GM19468 (cell line): Measurements from ENCODE around the gene POC5.

ENCODE experiments used
- ATAC-seq: cut with Tn5 transposase; IDR thresholded peaks from one replicate; pipeline ENCODE4 v1.9.1; 2021; ENCODE audit warnings: mild to moderate bottlenecking, moderate library complexity, moderate number of reproducible peaks; ENCODE audit not compliant: unreplicated experiment; ENCODE audit errors: extremely low read depth

Gene POC5

DNA sequence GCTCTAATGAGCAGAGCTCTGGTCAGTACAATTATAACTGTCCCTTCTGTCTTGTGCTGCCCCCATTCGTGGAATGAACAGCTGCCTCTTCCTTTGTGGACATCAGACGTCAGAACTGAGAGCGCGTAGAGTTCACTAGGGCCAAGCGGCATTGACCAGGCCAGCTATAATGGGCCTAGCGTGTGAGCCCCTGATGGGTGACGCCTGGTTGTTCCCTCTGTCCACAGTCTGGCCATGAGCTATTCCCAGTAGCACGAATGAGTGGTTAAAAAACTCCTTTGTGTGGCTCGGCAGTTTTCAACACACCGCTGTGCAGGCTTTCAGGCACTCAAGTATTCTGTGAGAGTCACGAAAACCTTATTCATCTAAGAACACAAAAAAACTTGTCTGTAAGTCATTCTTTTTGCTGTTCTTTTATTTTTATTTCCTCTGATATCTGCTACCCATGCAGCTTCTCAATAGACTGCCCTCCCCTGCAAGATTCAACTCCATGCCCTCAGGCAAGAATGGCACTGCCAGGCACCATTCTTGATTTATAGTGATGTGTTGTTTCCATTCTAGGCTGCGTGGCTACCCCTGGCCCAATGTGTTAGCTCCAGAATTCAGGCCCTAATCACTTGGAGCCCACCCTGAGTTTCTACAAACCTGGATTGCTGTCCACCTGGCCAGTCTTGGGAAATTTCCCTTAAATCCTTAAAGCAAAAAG, 53.5 kb downstream of the POC5 start:
- no peak for ATAC-seq

DNA sequence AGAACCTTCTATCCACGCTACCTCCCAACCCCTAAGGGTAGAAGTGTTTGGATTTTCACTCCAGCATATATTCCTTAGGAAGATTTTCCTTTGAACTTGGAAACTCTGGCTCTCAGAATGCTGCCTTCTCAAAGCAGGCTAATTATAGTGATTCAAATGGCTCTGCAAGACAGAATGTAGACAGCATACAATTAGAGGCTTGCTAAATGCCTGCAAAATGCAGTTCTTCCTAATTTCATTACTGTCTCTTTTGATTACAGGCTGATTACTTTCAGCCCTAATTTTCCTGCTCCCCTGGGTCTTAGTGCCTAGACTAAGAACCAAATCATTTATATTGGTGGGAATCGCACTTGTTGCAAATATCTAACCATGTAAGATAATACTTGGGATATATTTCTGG, 55.2 kb downstream of the POC5 start:
- ATAC-seq, result no peak

DNA sequence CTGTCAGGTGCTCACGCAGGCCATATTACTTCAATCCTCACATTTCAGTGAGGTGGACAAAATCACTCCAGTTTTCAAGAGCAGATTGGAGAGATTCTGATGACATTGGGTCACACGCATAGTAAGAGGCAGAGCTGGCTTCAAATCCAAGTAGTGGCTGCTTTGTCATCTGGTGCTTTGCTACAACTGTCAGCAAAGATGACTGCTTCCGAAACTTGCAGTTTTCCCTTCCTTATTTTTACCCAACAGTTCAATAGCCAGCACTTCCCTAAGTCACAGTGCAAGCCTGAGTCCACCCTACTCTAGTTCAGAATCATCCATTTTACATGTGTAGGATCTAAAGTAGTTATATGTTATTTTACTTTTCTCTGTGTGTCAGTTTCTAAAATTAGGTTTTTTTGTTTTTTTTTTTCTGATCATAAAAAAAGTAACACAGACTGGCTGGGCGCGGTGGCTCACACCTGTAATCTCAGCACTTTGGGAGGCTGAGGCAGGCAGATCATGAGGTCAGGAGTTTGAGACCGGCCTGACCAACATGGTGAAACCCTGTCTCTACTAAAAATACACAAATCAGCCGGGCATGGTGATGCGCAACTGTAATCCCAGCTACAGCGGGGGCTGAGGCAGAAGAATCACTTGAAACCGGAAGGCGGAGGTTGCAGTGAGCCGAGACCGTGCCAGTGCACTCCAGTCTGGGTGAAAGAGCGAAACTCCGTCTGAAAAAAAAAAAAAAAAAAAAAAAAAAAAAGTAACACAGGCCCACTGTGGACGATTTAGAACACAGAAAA, 56.4 kb downstream of the POC5 start:
- ATAC-seq, result no peak

DNA sequence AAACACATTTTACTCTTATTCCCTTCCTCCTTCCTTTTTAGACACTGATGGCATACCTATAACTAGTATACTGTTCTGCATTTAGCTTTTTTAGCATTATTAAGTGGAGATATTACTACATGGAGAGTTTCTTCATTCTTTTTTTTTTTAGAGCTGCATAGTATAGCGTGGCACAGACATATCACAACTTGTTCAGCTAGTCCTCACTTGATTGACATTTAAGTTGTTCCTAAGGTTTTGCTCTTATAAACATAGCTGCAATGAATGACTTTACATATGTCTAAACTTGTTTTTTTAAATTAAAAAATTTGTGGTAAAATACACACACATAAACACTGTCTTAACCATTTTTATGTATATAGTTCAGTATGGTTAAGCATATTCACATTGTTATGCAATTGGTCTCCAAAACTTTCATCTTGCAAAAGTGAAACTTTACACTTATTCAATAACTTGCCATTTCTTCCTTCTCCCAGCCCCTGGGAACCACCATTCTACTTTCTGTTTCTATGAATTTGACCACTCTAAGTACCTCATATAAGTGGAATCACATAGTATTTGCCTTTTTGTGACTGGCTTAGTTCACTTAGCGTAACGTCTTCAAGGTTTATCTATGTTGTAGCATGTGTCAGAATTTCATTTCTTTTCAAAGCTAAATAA, 57.3 kb downstream of the POC5 start:
- ATAC-seq, result no peak

DNA sequence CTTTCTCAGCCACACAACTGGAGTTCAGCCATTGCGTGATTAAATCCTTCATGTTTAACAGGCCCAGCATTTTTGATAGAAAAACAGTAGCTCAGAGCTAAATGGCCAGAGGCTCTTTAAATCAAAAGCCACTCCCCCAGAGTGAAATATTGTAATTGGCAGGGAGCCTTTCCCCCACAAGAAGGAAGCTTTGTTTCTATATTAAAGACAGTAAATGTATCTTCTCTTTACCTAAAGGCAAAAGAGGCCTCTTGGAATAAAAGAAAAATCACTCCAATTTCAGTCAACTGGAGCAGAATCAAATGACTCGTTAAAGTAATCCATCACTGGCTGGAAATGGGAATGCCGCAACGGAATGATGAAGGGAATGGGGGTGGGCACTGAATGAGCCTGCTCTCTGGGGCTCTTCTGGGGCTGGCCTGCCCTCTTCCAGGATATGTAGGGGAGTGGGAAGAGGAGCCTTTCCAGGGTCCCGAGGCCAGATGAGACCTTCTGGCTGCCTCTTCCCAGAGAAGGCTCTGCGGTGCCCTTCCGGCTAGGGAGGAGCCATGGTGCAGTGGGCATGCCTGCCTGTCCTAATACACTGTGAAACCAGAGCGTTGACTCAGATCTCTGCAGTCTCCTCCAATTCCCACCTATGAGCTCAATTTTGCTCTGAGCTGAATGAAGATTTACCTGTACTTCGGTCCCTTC, 60.8 kb downstream of the POC5 start:
- no peak for ATAC-seq

DNA sequence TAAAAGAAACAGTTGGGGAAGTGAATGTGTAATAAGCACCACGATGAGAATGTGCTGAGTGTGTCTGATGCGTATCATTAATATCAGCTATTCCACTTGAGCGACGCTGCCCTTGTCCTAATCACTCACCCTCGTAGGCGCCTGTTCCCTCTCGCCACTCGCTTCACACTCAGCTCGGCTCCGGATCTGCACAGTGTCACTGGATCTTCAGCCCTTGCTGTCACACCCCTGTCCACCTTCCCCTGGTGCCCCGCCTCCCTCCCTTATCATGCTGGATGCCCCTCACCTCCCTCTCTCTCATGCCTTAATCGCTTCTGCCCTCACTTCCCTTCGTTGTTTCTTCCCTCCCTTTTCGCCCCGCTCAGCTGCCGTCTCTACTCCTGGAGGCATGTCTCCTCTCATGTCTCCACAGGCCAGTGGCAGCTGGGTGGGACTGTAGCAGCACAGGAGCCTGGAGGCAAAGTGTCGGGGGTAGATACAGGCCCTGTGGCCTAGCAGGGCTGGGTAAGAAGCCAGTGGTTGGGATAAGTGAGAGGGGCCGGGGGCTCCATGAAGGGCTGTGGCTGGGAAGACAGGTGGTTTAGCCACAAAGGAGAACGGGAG, 62.4 kb downstream of the POC5 start:
- no peak for ATAC-seq

DNA sequence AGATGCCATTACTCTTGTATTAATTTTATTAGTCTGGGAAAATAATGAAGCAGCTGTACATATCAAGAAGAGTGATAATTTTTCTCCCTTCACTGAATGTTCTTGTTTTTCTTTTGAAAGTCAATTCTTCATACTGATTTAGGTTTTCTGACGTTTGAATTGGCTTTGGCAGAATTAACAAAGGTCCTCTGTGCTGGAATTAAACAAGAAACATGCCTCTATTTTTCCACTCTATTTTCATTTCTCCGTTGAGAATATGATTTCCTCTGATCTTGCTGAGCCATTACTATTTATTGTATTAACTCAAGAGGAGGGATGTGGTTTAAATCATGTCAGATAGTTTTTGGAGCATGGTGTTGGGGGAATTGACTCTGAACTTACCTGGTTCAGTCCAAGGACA, 63.7 kb downstream of the POC5 start:
- no peak for ATAC-seq

DNA sequence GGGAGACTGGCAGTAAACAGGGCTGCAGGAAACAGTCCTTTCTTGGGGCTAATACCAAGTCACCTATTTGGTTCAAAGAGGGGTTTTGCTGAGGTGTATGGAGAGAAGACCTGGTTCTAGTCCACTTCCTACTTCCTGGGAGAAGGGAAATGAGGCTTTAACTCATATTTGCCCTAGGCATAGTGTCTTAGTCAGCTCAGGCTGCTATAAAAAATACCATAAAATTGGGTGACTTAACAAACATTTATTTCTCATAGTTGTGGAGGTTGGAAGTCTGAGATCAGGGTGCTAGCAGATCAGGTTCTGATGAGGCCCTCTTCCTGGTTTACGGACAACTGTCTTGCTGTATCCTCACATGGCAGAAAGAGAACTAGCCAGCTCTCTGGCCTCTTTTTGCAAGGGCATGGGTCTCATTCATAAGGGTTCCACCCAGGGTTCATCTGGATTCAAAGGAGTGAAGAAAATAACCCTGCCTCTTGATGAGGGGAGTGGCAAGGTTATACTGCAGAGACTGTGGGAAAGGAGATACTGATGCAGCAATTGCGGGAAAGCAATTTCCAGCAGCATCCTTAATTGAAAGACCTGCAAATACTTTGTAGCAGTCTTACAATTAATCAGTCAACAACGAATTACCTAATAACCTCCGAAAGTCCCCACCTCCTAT, 65.5 kb downstream of the POC5 start:
- no peak for ATAC-seq

DNA sequence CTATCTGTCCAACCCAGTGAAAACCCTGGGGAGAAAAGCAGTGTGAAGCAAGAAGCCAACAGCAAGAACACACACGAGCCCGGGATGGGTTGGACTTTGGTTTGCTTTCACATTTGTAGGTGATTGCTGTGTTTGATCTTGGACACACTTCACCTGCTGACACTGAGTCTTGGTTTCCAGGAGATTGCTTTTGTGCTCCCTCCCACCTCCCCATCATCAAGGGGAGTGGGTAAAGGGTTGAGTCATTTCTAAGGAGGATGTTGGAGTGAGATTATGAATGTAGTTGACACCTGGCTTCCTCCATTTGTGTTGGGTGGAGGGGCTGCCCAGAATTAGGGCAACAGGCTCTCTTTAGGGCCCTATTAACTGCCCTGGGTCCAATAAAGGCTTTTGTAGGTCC, 68.5 kb downstream of the POC5 start:
- peak; percentile 39 for ATAC-seq

DNA sequence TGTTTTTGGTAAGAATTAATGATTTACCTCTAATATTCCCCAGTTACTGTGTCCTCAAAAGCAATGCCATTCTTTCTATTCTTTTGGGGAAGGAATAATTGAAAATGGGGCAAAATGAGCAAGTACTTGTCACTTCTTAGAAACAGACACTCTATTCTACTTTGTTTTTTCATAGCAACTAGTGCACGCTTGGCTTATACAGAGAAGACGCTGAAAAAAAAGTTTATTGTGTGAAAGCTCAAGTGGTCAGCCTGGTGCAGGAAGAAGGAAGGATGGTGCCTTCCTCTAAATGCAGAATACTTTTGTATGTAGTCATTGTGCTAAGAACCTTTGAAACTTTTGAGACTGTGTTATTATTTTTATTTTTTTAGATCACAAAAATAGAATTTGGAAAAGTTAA, 76.4 kb downstream of the POC5 start:
- ATAC-seq, result no peak

DNA sequence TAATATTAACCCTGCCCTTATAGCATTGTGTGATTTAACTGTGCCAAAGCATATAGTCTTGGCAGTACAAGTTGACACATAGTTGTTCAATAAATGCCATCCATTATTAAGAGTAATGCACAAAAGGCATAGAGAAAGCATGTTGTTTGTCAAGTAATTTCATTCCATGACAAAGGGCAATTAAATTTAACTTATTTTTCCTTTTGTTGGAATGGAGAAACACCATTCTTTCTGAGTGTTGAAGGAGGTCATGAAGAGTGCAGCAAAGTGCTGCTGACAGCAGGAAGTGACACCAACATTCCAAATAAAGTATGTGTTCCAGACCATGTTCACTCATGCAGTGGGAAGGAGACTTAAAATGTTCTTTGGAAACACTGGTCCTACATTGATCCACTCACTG, 76.8 kb downstream of the POC5 start:
- no peak for ATAC-seq

DNA sequence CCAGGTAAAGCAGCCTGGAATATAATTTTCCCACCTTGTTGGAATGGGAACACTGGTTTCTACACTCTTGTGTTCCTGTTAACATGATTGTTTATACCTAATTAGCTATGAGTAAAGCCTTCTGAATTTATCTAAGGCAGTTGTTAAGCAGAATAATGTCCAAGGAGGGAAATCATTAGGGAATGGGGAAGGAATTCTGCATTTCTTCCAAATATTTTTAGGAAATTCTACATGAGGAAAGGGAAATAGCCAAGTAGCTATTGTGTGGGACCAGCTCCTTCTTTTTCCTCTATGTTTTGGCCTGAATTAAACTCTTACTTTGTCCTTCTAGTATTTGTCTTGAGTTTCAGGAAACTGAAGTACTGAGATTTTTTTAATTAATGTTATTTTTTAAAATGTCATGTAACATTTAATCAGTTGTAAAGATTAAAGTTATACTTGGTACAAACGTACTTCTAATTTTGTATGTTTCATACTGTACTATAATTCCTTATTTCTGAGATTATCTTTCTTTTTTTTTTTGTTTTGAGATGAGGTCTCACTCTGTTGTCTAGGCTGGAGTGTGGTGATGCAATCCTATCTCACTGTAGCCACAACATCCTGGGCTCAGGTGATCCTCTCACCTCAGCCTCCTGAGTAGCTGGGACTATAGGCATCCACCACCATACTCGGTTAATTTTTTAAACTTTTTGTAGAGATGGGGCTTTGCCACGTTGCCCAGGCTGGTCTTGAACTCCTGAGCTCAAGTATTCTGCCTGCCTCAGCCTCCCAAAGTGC, 77.5 kb downstream of the POC5 start:
- ATAC-seq, result no peak

DNA sequence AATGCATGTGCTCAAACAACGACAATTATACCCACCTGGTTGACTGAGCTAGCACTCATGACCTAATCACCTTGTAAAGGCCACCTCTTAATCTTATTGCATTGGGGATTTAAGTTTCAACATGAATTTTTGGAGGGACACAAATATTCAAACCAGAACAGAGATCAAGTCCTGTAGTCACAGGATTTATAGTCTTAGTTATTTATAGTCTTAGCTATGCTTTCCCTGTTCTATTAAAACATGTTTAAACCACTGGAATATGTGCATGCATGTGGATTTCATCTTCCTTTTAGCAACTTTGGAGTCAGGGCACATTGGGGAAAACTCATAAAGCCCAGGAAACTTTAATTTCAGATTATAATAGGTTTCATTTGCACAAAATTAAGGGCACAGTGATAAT, 79.3 kb downstream of the POC5 start:
- no peak for ATAC-seq

DNA sequence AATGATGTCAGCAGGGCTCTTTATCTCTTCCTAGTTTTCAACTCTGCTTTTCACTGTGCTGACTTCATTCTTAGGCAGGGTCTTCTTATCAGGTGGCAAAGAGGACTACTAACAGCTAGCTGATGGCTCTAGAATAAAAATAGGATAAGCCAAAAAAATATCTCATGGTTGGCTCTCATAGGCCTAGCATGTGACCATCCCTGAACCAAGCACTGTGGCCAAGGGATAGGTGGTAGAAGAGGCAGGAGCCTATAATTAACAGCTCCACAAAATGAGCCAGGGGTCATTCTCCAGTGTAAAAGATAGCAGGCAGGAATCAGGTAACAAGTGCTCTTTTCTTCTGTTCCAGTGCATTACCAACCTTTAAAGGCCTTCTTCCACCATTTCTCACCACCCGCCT, 84.9 kb downstream of the POC5 start:
- ATAC-seq, result no peak

DNA sequence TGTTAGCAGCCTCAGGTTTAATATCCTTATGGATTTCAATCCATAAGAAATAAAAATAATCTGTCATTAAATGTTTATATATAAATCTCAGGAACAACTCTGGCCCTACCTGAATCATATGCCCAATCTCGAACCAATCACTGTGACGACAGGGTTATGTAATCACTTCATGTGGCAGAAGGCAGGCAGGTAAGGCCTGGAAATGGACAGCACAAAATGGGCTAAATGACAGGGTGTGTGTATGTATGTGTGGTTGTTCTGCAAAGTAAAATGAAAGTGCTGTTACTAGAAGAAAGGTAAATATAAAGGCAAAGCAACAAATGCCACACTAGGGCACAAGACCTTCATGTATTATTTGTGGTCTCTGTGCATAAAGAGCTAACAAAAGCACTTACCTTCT, 86.4 kb downstream of the POC5 start:
- no peak for ATAC-seq

DNA sequence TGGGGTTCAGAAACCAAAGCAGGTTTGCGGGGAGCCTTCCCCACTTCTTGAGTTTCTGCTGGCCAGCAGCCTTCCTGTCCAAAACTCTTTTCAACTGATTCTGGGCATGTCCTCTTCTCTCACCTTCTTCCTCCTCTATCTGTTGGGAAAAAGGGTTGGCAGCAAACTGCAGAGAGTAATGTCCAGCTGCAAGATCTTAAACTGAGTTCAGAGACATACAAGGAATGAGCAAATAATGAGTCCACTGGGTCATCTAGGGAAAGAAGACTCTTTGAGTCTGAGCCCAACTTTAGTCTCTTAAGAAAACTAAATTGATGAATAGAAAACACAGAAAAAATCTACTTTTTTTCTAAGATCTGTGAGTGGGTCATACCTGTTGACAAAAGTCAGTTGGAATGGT, 89.4 kb downstream of the POC5 start:
- ATAC-seq, result no peak

DNA sequence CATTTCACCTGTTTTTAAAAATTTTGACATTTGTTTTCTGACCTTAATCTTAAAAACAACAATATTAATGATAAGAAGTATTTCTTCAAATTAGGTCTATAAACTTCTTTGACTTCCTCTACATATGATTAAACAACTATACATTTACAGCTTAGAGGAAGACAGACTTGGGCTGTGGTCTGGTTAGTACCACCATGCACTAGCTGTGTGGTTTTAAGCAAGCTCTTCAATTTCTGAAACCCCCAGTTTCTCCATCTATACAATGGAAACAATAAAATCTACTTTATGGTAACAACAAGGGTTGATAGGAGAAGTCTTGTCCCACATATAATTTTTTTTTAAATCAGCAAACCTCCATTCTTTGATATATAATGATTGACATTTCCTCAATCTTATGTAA, 90.3 kb downstream of the POC5 start:
- no peak for ATAC-seq
